Coronary artery (tissue), 2 donors: Measurements from ENCODE around the gene GAS7.

Experiments
- DNase-seq: peaks from one replicate; pipeline ENCODE4 v3.0.0-alpha.2; 2017; ENCODE audit warnings: low spot score
- H3K27ac ChIP-seq, 2 donors: fragments of 200-600 bp; sonication (generic); one replicate each; pipeline ENCODE4 v1.5.1; 2016 to 2019
- H3K4me3 ChIP-seq: fragments of 200-600 bp; sonication (generic); 2 replicates; pipeline ENCODE4 v1.5.1; 2016; ENCODE audit warnings: mild to moderate bottlenecking, moderate library complexity
- TF ChIP-seq, protein P1 (sequence below): fragments of 200-600 bp; sonication (generic); IDR thresholded peaks from one replicate; pipeline ENCODE4 v1.5.1; 2019; ENCODE audit warnings: antibody characterized with exemption

GAS7 gene

DNA sequence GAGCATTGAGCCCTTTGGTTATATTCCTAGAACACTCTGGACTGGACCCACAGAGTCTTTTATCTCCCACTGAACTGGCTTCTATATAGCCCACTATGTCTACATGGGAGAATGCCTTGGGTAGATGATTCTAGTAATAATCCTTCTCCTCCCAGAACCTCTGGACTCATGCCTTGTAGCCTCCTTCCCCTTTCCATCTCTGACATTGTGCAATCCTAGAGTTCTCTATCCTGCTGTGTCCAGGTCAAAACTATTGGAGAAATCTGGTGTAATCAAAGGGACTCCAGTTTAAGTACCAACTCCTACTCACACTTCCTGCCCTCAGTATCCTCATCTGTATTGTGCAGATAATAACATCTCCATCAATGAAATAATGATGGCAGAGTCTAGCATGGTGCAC, 302.5 kb downstream of the GAS7 start:
- DNase-seq: no peak
- H3K4me3 ChIP-seq: no peak overlapping the region
- H3K27ac ChIP-seq: no peak overlapping the region
- TF ChIP-seq, protein P1, sequence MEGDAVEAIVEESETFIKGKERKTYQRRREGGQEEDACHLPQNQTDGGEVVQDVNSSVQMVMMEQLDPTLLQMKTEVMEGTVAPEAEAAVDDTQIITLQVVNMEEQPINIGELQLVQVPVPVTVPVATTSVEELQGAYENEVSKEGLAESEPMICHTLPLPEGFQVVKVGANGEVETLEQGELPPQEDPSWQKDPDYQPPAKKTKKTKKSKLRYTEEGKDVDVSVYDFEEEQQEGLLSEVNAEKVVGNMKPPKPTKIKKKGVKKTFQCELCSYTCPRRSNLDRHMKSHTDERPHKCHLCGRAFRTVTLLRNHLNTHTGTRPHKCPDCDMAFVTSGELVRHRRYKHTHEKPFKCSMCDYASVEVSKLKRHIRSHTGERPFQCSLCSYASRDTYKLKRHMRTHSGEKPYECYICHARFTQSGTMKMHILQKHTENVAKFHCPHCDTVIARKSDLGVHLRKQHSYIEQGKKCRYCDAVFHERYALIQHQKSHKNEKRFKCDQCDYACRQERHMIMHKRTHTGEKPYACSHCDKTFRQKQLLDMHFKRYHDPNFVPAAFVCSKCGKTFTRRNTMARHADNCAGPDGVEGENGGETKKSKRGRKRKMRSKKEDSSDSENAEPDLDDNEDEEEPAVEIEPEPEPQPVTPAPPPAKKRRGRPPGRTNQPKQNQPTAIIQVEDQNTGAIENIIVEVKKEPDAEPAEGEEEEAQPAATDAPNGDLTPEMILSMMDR: no peak

DNA sequence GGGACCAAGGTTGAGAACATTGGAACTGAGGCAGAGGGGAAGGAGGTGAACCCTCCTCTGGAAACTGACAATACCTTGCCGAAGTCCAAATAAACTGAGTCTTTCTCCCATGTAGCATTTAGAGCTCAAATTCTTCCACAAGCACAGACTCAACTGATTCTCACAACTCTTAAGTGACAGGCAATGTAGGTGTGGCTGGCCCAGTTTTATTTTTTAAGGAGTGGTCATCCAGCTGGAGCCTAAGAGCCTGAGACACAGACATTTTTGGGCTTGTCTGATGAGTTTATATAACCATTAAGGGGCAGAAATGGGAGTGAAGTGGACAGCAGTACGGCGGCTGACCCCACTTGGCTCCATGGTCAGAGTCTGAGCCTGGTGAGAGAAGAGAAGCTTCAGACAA, 304.2 kb downstream of the GAS7 start:
- no peak for DNase-seq
- Histone ChIP-seq H3K4me3 (no peak overlapping the region), H3K27ac (no peak overlapping the region)
- TF ChIP-seq, protein P1: no peak

DNA sequence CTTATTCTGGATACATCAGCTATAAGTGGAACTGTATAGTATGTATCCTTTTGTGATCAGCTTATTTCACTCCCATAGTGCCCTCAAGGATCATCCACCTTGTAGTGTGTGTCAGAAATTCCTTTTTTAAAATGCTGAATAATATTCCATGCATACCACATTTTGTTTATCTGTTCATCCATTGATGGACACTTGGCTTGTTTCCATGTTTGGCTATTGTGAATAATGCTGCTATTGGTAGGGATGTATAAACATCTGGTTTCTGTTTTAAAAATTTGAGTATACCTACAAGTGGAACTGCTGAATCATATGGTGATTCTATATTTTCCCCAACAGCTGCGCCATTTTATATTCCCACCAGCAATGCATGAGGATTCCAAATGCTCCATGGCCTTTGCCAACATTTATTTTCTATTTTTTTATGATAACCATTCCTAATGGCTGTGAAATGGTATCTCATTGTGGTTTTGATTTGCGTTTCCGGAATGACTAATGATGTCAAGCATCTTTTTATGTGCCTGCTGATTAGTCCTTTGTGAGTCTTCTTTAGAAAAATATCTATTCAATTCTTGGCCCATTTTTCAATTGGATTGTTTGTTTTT, 304.9 kb downstream of the GAS7 start:
- TF ChIP-seq, protein P1: no peak
- DNase-seq: no peak
- Histone ChIP-seq H3K4me3 (no peak overlapping the region), H3K27ac (no peak overlapping the region)

DNA sequence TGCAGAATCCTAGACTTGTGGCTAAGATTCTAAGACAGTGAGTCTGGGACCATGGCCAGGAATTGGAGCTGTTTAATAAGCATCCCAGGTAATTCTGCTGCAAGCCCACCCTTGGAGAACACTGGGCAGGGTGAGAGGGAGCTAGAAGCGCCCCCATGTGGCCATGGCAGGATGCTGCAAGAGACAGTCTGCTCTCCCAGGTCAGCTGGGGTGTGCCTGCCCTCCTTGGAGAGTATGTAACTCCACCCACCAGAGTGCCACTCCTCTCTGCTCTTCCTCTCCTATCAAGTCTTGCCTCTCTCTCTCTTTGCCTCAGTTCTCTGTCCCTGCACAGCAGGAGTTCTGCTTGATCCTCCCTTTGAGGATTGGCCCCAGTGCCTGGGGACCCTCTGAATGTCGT, 308.3 kb downstream of the GAS7 start:
- TF ChIP-seq, protein P1: no peak
- Histone ChIP-seq H3K27ac (no peak overlapping the region), H3K4me3 (no peak overlapping the region)
- DNase-seq: no peak

DNA sequence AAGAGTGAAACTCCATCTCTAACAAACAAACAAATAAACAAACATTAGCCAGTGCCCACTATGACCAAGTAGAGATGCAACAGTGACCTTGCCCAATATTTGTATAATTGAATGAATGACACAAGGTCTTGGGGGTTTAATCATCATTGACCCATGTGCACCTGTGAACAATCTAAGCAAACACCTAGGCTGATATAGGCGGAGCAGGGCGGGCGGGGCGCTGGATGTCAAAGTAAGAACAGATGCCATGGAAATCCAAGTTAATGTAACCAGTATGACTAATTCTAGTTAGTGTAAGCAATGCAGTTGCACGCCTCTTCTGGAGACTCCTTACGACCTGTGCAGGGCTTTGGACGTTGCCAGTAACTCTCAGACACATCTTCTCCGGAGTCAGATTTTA, 310.9 kb downstream of the GAS7 start:
- TF ChIP-seq, protein P1: no peak
- Histone ChIP-seq H3K27ac (no peak overlapping the region), H3K4me3 (no peak overlapping the region)
- no peak for DNase-seq

DNA sequence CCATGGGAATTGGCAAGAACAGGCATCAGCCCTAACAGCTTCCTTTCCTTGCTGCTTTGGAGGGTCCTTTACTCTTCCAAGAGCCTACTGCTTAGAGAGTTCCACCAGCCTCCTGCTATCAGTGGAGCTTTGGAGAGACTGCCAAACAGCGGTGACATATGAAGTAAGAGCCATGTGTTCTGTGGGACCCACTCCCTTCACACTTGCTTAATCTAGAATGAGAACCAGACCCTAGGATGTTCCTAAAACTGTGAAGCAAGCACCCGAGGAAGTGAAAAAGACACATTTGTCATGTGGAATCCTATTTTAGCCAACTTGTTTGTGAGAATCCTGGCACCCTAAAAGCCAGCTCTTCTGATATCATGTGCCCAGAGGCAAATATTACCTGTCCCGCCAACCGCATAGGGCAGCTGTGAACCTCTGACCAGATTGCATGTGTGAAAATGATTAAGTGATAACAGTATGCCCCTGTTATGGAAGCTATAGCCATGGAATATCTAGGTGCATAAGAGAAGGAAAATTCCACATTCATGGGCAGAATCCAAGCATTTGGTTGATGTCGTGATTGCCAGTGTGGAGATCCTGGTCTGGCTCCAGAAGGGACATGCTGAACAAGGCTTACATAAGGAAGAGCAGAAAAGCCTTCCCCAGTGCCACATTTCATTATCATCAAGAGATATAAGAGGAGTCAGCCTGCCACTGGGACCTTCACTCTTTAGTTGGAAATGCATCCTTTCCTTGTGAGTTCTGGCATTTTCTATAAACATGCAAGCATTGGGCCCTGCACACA, 312.1 kb downstream of the GAS7 start:
- H3K27ac ChIP-seq: no peak overlapping the region
- no peak overlapping the region for H3K4me3 ChIP-seq
- no peak for DNase-seq
- TF ChIP-seq, protein P1: no peak

DNA sequence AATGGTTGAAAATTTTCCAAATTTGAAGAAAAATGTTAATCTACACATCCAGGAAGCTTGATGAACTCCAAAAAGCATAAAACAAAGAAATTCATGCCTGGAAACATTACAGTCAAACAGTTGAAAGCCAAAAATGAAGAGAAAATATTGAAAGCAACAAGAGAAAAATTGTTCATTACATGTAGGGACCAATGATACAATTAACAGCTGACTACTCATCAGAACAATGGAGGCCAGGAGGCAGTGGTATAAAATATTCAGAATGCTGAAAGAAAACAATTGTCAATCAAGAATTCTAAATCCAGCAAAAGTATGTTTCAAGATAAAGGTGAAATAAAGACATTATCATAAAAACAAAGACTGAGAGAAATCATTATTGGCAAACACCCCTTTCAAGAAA, 315.0 kb downstream of the GAS7 start:
- TF ChIP-seq, protein P1: no peak
- Histone ChIP-seq H3K4me3 (no peak overlapping the region), H3K27ac (no peak overlapping the region)
- DNase-seq: no peak
